SJSA1 (cell line): Measurements from ENCODE around the gene ROR1. TPM values are rescaled to one million over a fixed set of nuclear protein-coding genes. Genes with fewer than 3 reads are reported as not detected.

ENCODE experiments used
- DNase-seq, 2 experiments: peaks; one replicate each; pipeline ENCODE4 v3.0.0-alpha.2; 2015 to 2020; ENCODE audit warnings: low spot score in 2 of 2, low read depth in 1 of 2
- H3K27ac ChIP-seq: fragments of 250-450 bp; sonication (Bioruptor Pico); 2 replicates; pipeline ENCODE4 v1.5.1; 2020; ENCODE audit warnings: mild to moderate bottlenecking, moderate library complexity
- H3K27me3 ChIP-seq: fragments of 250-450 bp; sonication (Bioruptor Pico); replicated peaks from 2 replicates; pipeline ENCODE4 v1.5.1; 2020; ENCODE audit warnings: mild to moderate bottlenecking, moderate library complexity
- H3K36me3 ChIP-seq: fragments of 250-450 bp; sonication (Bioruptor Pico); 2 replicates; pipeline ENCODE4 v1.5.1; 2020; ENCODE audit warnings: mild to moderate bottlenecking
- H3K4me1 ChIP-seq: fragments of 250-450 bp; sonication (Bioruptor Pico); replicated peaks from 2 replicates; pipeline ENCODE4 v1.6.1; 2021; ENCODE audit warnings: mild to moderate bottlenecking
- H3K4me3 ChIP-seq: fragments of 250-450 bp; sonication (Bioruptor Pico); 2 replicates; pipeline ENCODE4 v1.5.1; 2020; ENCODE audit warnings: mild to moderate bottlenecking
- H3K9me3 ChIP-seq: fragments of 250-450 bp; sonication (Bioruptor Pico); replicated peaks from 2 replicates; pipeline ENCODE4 v1.5.1; 2020; ENCODE audit warnings: mild to moderate bottlenecking
- total RNA-seq: library from RNA; depleted of rRNA; stranded (reverse); fragments of >200 nt; shearing (Covaris generic); gene quantifications from 2 replicates; pipeline ENCODE4 v1.2.3, GENCODE V29; 2014

The ROR1 gene
- total RNA-seq, 1 experiment from 2014 or later, result 19.7 TPM

DNA sequence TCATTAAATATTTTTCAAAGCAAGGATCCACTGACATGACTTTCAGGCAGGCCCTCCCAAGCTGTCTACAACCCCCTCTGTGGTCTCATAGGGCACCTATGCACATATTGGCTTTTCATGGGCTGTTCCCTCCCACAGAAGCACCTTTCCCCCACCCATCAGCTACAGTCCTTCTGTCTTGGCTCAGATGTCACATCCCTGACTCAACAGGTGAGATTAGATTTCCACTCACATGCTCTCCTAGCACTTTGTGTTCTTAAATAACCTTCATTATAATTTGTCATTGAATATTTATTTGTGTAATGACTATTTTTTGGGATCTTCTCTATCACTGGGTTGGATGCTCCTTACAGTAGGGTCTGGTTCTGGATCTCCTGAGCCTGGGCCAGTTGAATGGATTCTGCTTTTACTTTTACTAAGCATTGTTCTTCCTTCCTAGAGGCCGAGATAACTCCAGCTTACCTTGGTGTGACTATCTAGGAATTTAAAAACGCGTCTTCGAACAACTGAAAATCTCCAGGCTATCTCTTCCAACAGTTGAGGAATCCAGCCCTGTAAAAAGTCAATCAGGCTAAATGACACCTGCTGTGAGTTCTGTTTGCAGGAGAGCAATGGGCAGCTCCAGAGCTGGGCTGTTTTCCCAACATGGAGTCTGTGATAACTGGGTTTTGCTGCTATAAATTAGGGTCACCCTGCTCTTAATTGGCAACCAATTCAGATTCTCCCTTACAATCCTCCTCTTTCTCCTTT, 16.2 kb downstream of the ROR1 start:
- H3K9me3 ChIP-seq, result 0 out of 2 replicates have a peak, but pooled peaks cover 3% of the 10 kb centered on the region
- no peak for DNase-seq
- H3K4me3 ChIP-seq, result no peak overlapping the region
- no peak overlapping the region for H3K27ac ChIP-seq
- peaks cover 5% of the 10 kb centered on the region for H3K4me1 ChIP-seq
- H3K27me3 ChIP-seq, result no peaks in the 10 kb centered on the region
- peaks cover 3% of the 10 kb centered on the region; the same call in 1 of the 2 replicates for H3K36me3 ChIP-seq

- H3K4me3 ChIP-seq, result no peak overlapping the region
- H3K9me3 ChIP-seq, result 0 out of 2 replicates have a peak, but pooled peaks cover 3% of the 10 kb centered on the region
- peaks cover 15% of the 10 kb centered on the region for H3K4me1 ChIP-seq
- DNase-seq, result no peak
- no peaks in the 10 kb centered on the region for H3K27me3 ChIP-seq
- no peak overlapping the region for H3K27ac ChIP-seq
- peaks cover 3% of the 10 kb centered on the region; the same call in 1 of the 2 replicates for H3K36me3 ChIP-seq
These were observed 17.2 kb downstream of the ROR1 start for GRCh38 chr1:63790989-63791388.

DNA sequence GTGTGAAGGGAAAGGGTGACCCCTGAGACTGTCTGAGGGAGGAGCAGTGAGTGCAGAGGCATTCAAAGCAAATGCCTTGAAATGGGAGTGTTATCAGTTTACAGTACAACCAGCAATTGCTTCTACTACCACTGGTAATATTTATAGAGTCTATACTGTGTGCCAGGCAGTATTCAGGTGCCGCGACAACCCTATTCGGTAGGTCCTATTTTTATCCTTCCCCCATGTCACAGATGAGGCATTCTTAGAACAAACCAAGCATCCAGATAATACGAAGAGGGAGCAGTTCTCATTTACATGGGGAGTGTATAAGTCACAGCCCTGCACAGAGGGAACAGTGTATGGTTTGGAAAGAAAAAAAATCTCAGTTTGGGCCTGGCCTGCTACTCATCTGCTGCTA, 18.3 kb downstream of the ROR1 start:
- H3K36me3 ChIP-seq, result peaks cover 3% of the 10 kb centered on the region; the same call in 1 of the 2 replicates
- DNase-seq, result no peak
- H3K27ac ChIP-seq, result no peak overlapping the region
- H3K4me1 ChIP-seq, result peaks cover 18% of the 10 kb centered on the region
- H3K4me3 ChIP-seq, result no peak overlapping the region
- H3K9me3 ChIP-seq, result 0 out of 2 replicates have a peak, but pooled peaks cover 3% of the 10 kb centered on the region
- H3K27me3 ChIP-seq, result no peaks in the 10 kb centered on the region

GRCh38 chr1:63793741-63794240, 20.0 kb downstream of the ROR1 start:
- Histone ChIP-seq H3K36me3 (peaks cover 3% of the 10 kb centered on the region; the same call in 1 of the 2 replicates), H3K4me1 (peaks cover 18% of the 10 kb centered on the region), H3K27me3 (no peaks in the 10 kb centered on the region), H3K4me3 (no peak overlapping the region), H3K27ac (no peak overlapping the region), H3K9me3 (no peaks in the 10 kb centered on the region)
- DNase-seq, result no peak

DNA sequence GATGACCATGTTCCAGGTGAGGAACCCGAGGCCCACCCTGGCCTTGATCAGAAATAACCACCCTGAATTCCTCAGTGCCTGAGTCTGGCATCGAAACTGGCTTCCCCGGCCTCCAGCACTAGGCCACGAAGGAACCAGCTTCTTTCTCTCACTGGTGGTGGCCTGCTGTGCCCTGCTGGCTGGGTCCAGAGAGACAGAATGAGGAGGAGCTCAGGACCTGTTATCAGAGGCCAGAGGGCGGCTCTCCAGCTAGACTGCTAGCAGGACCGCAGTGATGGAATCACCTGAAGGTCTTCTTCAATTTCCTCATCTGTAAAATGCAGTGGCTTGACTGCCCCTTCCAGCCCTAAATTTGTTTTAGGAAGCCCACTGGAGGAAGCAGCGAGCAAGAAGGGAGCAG, 20.5 kb downstream of the ROR1 start:
- no peaks in the 10 kb centered on the region for H3K27me3 ChIP-seq
- no peak for DNase-seq
- H3K36me3 ChIP-seq, result peaks cover 3% of the 10 kb centered on the region; the same call in 1 of the 2 replicates
- H3K9me3 ChIP-seq, result no peaks in the 10 kb centered on the region
- H3K4me3 ChIP-seq, result no peak overlapping the region
- H3K27ac ChIP-seq, result no peak overlapping the region
- peaks cover 21% of the 10 kb centered on the region for H3K4me1 ChIP-seq

DNA sequence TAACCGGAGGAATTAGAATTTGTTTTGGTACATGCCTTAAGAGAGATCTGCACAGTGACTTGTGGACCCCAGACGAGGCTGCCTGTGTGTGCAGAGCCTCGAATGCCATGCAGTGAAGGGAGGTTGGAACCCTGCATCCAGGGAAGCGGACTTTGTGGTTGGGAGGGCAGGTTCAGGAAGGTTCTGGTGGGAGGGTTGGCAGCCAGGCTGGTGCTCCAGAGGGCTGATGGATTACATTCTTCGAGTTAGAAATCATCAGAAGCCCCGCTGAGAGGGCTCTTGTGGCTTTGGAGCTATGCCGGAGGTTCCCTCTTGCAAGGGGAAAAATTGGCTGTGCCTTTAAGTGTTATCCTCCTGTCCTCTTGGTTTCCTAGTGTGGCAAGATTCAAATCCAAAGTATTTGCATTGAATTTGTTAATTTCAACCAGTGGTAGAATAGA, 21.1 kb downstream of the ROR1 start:
- Histone ChIP-seq H3K36me3 (peaks cover 3% of the 10 kb centered on the region; the same call in 1 of the 2 replicates), H3K27me3 (no peaks in the 10 kb centered on the region), H3K4me1 (peaks cover 27% of the 10 kb centered on the region), H3K9me3 (no peaks in the 10 kb centered on the region), H3K27ac (no peak overlapping the region), H3K4me3 (no peak overlapping the region)
- peak; percentile 43 to 56 for DNase-seq

DNA sequence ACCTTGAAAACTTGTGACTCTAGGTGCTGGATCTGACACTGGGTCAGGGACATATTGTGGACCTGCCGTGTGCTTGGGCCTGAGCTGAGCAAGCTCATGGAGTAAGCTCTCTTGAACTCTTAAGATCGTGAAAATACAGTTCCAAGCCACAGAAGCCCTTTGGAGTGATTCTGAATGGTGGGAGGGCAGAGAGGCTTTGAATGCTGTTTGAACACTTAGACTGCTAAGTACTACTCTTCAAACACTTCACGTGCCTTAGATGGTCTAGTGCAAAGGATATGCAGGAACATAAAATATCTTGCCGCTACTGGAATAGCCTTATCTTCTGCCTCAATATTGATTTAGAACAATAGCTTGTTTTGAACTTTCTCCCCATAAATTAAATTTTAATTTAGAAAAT, 21.6 kb downstream of the ROR1 start:
- DNase-seq, result no peak
- no peak overlapping the region for H3K4me3 ChIP-seq
- H3K27ac ChIP-seq, result no peak overlapping the region
- H3K9me3 ChIP-seq, result no peaks in the 10 kb centered on the region
- no peaks in the 10 kb centered on the region for H3K27me3 ChIP-seq
- H3K4me1 ChIP-seq, result peaks cover 28% of the 10 kb centered on the region
- H3K36me3 ChIP-seq, result peaks cover under 1% of the 10 kb centered on the region; the same call in 1 of the 2 replicates

- H3K9me3 ChIP-seq, result no peaks in the 10 kb centered on the region
- no peaks in the 10 kb centered on the region for H3K36me3 ChIP-seq
- no peak overlapping the region for H3K27ac ChIP-seq
- no peak overlapping the region for H3K4me3 ChIP-seq
- no peak for DNase-seq
- no peaks in the 10 kb centered on the region for H3K27me3 ChIP-seq
- peaks cover 28% of the 10 kb centered on the region for H3K4me1 ChIP-seq
These were observed 23.4 kb downstream of the ROR1 start for GRCh38 chr1:63797056-63797726.

DNA sequence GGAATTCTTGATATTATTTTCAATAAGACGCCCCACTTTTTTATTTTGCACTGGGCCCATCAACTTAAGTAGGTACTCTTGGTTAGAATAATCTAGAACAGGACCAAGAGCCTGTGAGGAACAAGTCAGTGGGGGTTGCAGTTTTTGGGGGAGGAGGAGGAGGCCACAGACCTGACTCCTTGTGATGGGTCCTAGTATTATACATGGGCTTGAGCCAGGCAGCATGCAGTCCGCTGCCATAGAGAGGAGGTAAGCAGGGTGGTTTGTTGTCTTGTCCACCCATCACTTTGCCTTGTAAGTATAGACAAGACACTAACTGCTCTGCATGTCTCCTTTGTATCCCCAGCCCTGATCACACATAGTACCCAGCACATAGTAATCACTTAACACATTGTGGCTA, 24.5 kb downstream of the ROR1 start:
- Histone ChIP-seq H3K36me3 (no peaks in the 10 kb centered on the region), H3K4me3 (no peak overlapping the region), H3K27me3 (no peaks in the 10 kb centered on the region), H3K9me3 (no peaks in the 10 kb centered on the region), H3K27ac (no peak overlapping the region), H3K4me1 (peaks cover 28% of the 10 kb centered on the region)
- DNase-seq, result no peak

GRCh38 chr1:63799307-63799706, 25.5 kb downstream of the ROR1 start:
- Histone ChIP-seq H3K27ac (no peak overlapping the region), H3K36me3 (no peaks in the 10 kb centered on the region), H3K4me1 (peaks cover 28% of the 10 kb centered on the region), H3K4me3 (no peak overlapping the region), H3K9me3 (no peaks in the 10 kb centered on the region), H3K27me3 (no peaks in the 10 kb centered on the region)
- no peak for DNase-seq

DNA sequence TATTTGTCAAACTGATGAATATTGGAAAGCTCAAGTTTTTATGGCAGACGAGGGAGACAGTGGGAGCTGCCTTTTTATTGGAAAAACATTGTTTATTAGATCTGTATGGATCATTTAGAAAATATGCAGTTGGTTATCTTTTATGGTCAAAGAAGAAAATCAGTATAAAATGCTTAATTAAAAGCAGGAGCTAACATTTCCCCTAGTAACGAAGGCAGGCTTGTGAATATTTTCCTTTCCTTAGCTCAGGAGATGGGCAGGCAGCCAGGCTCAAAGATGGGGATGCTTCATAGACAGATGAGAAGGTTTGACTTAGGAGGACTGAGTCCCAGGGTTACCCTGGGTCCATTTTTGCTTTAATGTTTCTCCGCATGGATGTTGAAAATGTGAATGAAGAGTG, 26.0 kb downstream of the ROR1 start:
- no peak for DNase-seq
- Histone ChIP-seq H3K36me3 (no peaks in the 10 kb centered on the region), H3K27me3 (no peaks in the 10 kb centered on the region), H3K4me1 (peaks cover 25% of the 10 kb centered on the region), H3K4me3 (no peak overlapping the region), H3K27ac (no peak overlapping the region), H3K9me3 (no peaks in the 10 kb centered on the region)

DNA sequence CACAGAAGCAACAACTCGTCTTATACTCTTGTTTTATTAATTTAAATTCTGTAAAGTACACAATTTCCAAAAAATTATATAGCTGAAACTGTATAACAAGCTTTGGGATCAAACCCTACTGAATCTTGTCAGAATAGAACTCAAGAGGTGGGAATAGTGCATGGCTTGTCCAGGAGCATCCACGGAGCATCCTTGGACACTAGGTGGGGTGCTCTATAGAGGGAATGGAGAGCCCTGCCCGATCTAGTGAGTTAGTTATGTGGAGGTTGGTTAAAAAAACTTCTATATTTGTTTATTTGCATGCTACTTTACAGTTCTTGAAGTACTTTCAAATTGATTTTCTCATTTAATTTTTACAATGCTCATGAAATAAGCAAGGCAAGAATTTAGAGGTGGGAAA, 28.3 kb downstream of the ROR1 start:
- Histone ChIP-seq H3K4me1 (peaks cover 10% of the 10 kb centered on the region), H3K9me3 (no peaks in the 10 kb centered on the region), H3K27ac (no peak overlapping the region), H3K36me3 (no peaks in the 10 kb centered on the region), H3K27me3 (no peaks in the 10 kb centered on the region), H3K4me3 (no peak overlapping the region)
- no peak for DNase-seq

DNA sequence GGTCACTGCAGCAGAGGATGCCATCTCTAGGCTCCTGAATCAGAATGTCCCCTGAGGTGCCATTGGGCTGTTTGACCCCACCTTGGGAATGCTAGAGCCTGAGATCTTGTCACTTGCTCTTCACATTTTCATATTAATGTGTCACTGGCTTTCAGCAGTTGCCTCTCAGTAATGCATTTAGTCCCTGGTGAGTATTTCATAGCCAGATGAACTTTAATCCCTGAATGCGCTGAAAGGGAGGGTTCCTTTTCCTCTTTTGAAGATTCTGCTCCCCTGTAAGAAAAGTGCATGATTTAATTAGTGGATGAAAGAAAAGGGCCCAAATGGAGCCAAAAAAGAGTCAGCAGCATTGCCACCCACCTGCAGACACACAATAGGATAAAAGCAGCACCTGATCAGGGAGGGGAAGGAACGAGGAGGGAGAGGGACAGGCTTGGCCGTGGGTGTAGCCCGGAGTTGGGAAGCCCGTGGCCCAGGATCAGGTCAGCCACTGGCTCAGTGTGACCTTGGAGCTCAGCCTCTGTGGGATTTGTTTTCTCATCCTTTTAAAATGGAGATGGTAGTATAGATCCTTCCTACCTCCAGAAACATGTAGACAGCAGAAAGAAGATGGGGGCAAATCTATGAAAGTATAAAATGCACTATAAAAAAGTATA, 31.1 kb downstream of the ROR1 start:
- H3K4me3 ChIP-seq, result no peak overlapping the region
- H3K4me1 ChIP-seq, result peaks cover 1% of the 10 kb centered on the region; the same call in 1 of the 2 replicates
- H3K27me3 ChIP-seq, result no peaks in the 10 kb centered on the region
- no peak for DNase-seq
- H3K36me3 ChIP-seq, result no peaks in the 10 kb centered on the region
- H3K9me3 ChIP-seq, result no peaks in the 10 kb centered on the region
- H3K27ac ChIP-seq, result no peak overlapping the region

GRCh38 chr1:63807046-63807445, 33.2 kb downstream of the ROR1 start:
- no peaks in the 10 kb centered on the region for H3K36me3 ChIP-seq
- H3K4me3 ChIP-seq, result no peak overlapping the region
- H3K27ac ChIP-seq, result no peak overlapping the region
- no peak for DNase-seq
- no peaks in the 10 kb centered on the region for H3K9me3 ChIP-seq
- no peaks in the 10 kb centered on the region for H3K4me1 ChIP-seq
- no peaks in the 10 kb centered on the region for H3K27me3 ChIP-seq
